ENCODE data around the gene SUPT4H1. TPM values are rescaled to one million over a fixed set of nuclear protein-coding genes. Genes with fewer than 3 reads are reported as not detected.

Gene SUPT4H1
- total RNA-seq, 1 experiment from 2014 or later = 109 TPM

DNA sequence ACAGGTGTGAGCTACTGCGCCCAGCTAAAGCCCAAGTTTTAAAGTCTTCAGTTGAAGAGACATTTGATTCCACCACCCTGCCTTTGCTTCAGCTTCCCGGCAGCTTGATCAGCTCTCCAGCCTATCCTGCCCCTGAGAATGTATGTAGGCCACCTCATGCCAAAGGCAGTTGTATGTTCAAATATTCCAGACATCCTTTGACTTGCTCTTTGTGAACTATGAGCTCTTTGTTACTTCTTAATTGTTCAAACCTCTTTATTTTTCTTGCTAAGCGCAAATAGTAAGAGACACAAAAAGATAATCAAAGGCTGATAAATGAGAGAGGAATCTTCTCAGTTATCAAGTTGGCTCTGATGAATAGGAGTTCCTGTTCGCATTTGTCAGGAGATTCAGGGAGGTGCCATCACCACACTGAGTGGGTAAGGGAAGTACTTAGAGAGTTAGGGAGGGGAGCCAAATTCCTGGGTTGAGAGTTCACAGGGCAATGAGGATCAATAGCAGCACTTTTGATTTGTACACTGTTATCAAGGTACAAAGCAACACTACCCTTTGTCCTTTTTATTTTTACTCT lies 32.0 kb upstream of the SUPT4H1 start:
- WGBS (ENCODE audit: extremely low coverage, insufficient read length, low lambda C conversion rate) = no CpG with 5 or more reads among the region's 4 CpGs
- Histone ChIP-seq H3K27ac (ENCODE audit: insufficient read length, low read depth, low read length) (no peak overlapping the region), H3K14ac (ENCODE audit: insufficient read depth, low read length) (no peak overlapping the region), H3K27me3 (ENCODE audit: insufficient read depth, low read length) (no peaks in the 10 kb centered on the region), H3K18ac (ENCODE audit: insufficient read length, low read depth, low read length) (no peak overlapping the region), H2BK20ac (ENCODE audit: low read depth, low read length, poor library complexity, severe bottlenecking) (no peak overlapping the region), H3K79me1 (ENCODE audit: insufficient read depth, low read depth, low read length, poor library complexity, severe bottlenecking) (no peaks in the 10 kb centered on the region), H2AK5ac (ENCODE audit: insufficient read length, low read length) (no peak overlapping the region), H4K5ac (ENCODE audit: insufficient read length, low read depth, low read length) (no peak overlapping the region), H2BK15ac (ENCODE audit: low read depth, low read length) (no peak overlapping the region), H3K4ac (ENCODE audit: low read depth, low read length) (no peak overlapping the region), H4K91ac (ENCODE audit: insufficient read length, low read depth, low read length) (no peak overlapping the region), H3K9ac (ENCODE audit: extremely low read depth, insufficient read length, low read length) (no peak overlapping the region), H3T11ph (ENCODE audit: low read length) (no peak overlapping the region), H2BK12ac (ENCODE audit: insufficient read length, low read depth, low read length) (no peak overlapping the region), H3K23me2 (ENCODE audit: insufficient read length, low read depth, low read length, poor library complexity, severe bottlenecking) (no peaks in the 10 kb centered on the region), H4K8ac (replicated peaks; ENCODE audit: insufficient read length, low read depth, low read length) (no peak overlapping the region), H3K79me2 (ENCODE audit: insufficient read depth, low read length) (no peaks in the 10 kb centered on the region), H3K9me3 (ENCODE audit: control insufficient read depth, low read depth, low read length) (no peaks in the 10 kb centered on the region), H3K23ac (ENCODE audit: insufficient read length, low read depth, low read length) (no peak overlapping the region), H3K56ac (ENCODE audit: insufficient read length, low read depth, low read length) (no peak overlapping the region), H2BK5ac (ENCODE audit: insufficient read length, low read length) (no peak overlapping the region), H3K4me1 (ENCODE audit: insufficient read depth, low read length) (peaks cover 12% of the 10 kb centered on the region), H3K4me2 (ENCODE audit: insufficient read depth, insufficient read length, low read length) (no peak overlapping the region), H2AFZ (ENCODE audit: low read length) (no peak overlapping the region), H4K20me1 (ENCODE audit: control insufficient read depth, insufficient read depth, insufficient read length) (no peaks in the 10 kb centered on the region), H2BK120ac (ENCODE audit: low read depth, low read length, poor library complexity, severe bottlenecking) (no peak overlapping the region)
- Mint-ChIP-seq H3K4me3 (no peak overlapping the region), H3K27me3 (ENCODE audit: low read depth) (peaks cover 4% of the 10 kb centered on the region; the same call in 1 of the 2 replicates), H3K27ac (no peak overlapping the region), H3K36me3 (ENCODE audit: insufficient read depth in 1 of 3, low read depth in 3 of 3) (no peaks in the 10 kb centered on the region), H3K9me3 (no peaks in the 10 kb centered on the region), H3K4me1 (peaks cover 25% of the 10 kb centered on the region in 2 experiments)
- TF ChIP-seq, protein P1, sequence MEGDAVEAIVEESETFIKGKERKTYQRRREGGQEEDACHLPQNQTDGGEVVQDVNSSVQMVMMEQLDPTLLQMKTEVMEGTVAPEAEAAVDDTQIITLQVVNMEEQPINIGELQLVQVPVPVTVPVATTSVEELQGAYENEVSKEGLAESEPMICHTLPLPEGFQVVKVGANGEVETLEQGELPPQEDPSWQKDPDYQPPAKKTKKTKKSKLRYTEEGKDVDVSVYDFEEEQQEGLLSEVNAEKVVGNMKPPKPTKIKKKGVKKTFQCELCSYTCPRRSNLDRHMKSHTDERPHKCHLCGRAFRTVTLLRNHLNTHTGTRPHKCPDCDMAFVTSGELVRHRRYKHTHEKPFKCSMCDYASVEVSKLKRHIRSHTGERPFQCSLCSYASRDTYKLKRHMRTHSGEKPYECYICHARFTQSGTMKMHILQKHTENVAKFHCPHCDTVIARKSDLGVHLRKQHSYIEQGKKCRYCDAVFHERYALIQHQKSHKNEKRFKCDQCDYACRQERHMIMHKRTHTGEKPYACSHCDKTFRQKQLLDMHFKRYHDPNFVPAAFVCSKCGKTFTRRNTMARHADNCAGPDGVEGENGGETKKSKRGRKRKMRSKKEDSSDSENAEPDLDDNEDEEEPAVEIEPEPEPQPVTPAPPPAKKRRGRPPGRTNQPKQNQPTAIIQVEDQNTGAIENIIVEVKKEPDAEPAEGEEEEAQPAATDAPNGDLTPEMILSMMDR (conservative IDR thresholded peaks at IDR 0.05) = no peak
- no peak for DNase-seq

All from H9 (cell line).